SK-N-SH (cell line): ENCODE results near the gene SRSF3. TPM values are rescaled to one million over a fixed set of nuclear protein-coding genes. Genes with fewer than 3 reads are reported as not detected.

ENCODE experiments used
- CTCF ChIA-PET: fragments of 300-600, 350-600 bp; formaldehyde crosslinking; extraction: SDS; loops from one replicate; lab custom pipeline; 2021; lab: Yijun Ruan, JAX
- POLR2A ChIA-PET: fragments of 350-600 bp; sonication (Branson Sonifier 250); formaldehyde crosslinking; extraction: SDS; loops from one replicate; lab custom pipeline; 2020; ENCODE audit warnings: antibody characterized with exemption, inconsistent platforms; lab: Yijun Ruan, JAX
- DNase-seq: peaks from one replicate; pipeline ENCODE4 v3.0.0; 2012
- H2AFZ ChIP-seq: fragments of 200-600 bp; sonication (generic); 2 replicates; pipeline ENCODE4 v1.8.1; 2016; ENCODE audit warnings: antibody characterized with exemption, mild to moderate bottlenecking, low read depth
- H3F3A ChIP-seq: fragments of 200-600 bp; sonication (generic); replicated peaks from 2 replicates; pipeline ENCODE3; 2016; ENCODE audit warnings: antibody characterized with exemption, mild to moderate bottlenecking; ENCODE audit not compliant: insufficient read depth
- H3K27ac ChIP-seq, 2 experiments: fragments of 200-500 bp in 1 of 2; fragments of 200-600 bp in 1 of 2; sonication (Bioruptor generic) in 1 of 2; sonication (generic), shearing (Covaris generic) in 1 of 2; 2 replicates each; pipeline versions ENCODE4 v1.5.1 to v1.6.1; 2014 to 2016; ENCODE audit warnings: low read depth in 2 of 2, inconsistent platforms in 1 of 2, low read length in 1 of 2, mild to moderate bottlenecking in 1 of 2, mixed read lengths in 1 of 2
- H3K27me3 ChIP-seq: fragments of 200-600 bp; sonication (generic), shearing (Covaris generic); 2 replicates; pipeline ENCODE4 v1.6.1; 2016; ENCODE audit warnings: mixed run types; ENCODE audit not compliant: insufficient read depth
- H3K36me3 ChIP-seq, 2 experiments: fragments of 200-500 bp in 1 of 2; fragments of 200-600 bp in 1 of 2; sonication (Bioruptor generic) in 1 of 2; sonication (generic) in 1 of 2; replicated peaks in 1 of 2; 2 replicates each; pipeline versions ENCODE3 to v1.5.1; 2014 to 2016; ENCODE audit warnings: low read length in 1 of 2, mild to moderate bottlenecking in 1 of 2; ENCODE audit not compliant: insufficient read depth in 2 of 2, control insufficient read depth in 1 of 2
- H3K4me1 ChIP-seq, 2 experiments: fragments of 200-500 bp in 1 of 2; fragments of 200-600 bp in 1 of 2; sonication (Bioruptor generic) in 1 of 2; sonication (generic), shearing (Covaris generic) in 1 of 2; 2 replicates each; pipeline versions ENCODE4 v1.5.1 to v1.6.1; 2014 to 2016; ENCODE audit warnings: low read depth in 1 of 2, low read length in 1 of 2, mixed run types in 1 of 2; ENCODE audit not compliant: insufficient read depth in 2 of 2, control insufficient read depth in 1 of 2
- H3K4me2 ChIP-seq: fragments of 200-600 bp; sonication (generic), shearing (Covaris generic); 2 replicates; pipeline ENCODE4 v1.6.1; 2017; ENCODE audit warnings: mixed run types
- H3K4me3 ChIP-seq, 2 experiments: fragments of 200-500 bp in 1 of 2; fragments of 200-600 bp in 1 of 2; sonication (Bioruptor generic) in 1 of 2; sonication (generic), shearing (Covaris generic) in 1 of 2; 2 replicates each; pipeline versions ENCODE4 v1.5.1 to v1.8.1; 2014 to 2016; ENCODE audit warnings: low read depth in 2 of 2, inconsistent platforms in 1 of 2, low read length in 1 of 2, mild to moderate bottlenecking in 1 of 2, mixed read lengths in 1 of 2, moderate library complexity in 1 of 2
- H3K79me2 ChIP-seq: fragments of 200-600 bp; sonication (generic); 2 replicates; pipeline ENCODE4 v1.8.1; 2017; ENCODE audit warnings: mild to moderate bottlenecking; ENCODE audit not compliant: insufficient read depth
- H3K9ac ChIP-seq: fragments of 200-600 bp; sonication (generic); 2 replicates; pipeline ENCODE4 v1.6.1; 2017; ENCODE audit warnings: mixed run types
- H3K9me2 ChIP-seq: fragments of 200-600 bp; sonication (generic); 2 replicates; pipeline ENCODE4 v1.6.1; 2017; ENCODE audit warnings: mixed run types
- H3K9me3 ChIP-seq: fragments of 200-600 bp; sonication (generic); 2 replicates; pipeline ENCODE4 v1.6.1; 2017; ENCODE audit warnings: mixed run types, mild to moderate bottlenecking, moderate library complexity
- H4K20me1 ChIP-seq: fragments of 200-600 bp; sonication (generic); 2 replicates; pipeline ENCODE4 v1.6.1; 2017; ENCODE audit warnings: mild to moderate bottlenecking, mixed run types; ENCODE audit not compliant: insufficient read depth
- CTCF ChIP-seq: fragments of 200-600 bp; sonication (generic); IDR thresholded peaks from 2 replicates; pipeline ENCODE4 v1.6.1; 2017; ENCODE audit warnings: antibody characterized with exemption, mild to moderate bottlenecking, moderate library complexity
- ELF1 ChIP-seq: IDR thresholded peaks from 2 replicates; pipeline ENCODE4 v1.4.0; 2012
- EP300 ChIP-seq, 2 experiments: IDR thresholded peaks; 2 replicates each; pipeline versions ENCODE4 v1.4.0 to v1.6.1; 2012; ENCODE audit warnings: borderline replicate concordance in 1 of 2, low read depth in 1 of 2, low read length in 1 of 2
- EZH2phosphoT487 ChIP-seq: fragments of 200-600 bp; sonication (generic); IDR thresholded peaks from 2 replicates; pipeline ENCODE4 v1.6.1; 2017; ENCODE audit warnings: low read depth, mixed run types, mild to moderate bottlenecking, antibody characterized with exemption, moderate library complexity, borderline replicate concordance
- FOSL2 ChIP-seq: IDR thresholded peaks from 2 replicates; pipeline ENCODE4 v1.4.0; 2012; ENCODE audit warnings: low read depth, mild to moderate bottlenecking, moderate library complexity, borderline replicate concordance
- FOXJ3 ChIP-seq: sonication (generic); formaldehyde crosslinking; IDR thresholded peaks from 2 replicates; pipeline ENCODE4 v1.5.1; 2020; ENCODE audit warnings: mild to moderate bottlenecking, missing genetic modification reagents
- FOXM1 ChIP-seq: IDR thresholded peaks from 2 replicates; pipeline ENCODE4 v1.4.0; 2012; ENCODE audit warnings: low read depth, mild to moderate bottlenecking
- GABPA ChIP-seq: IDR thresholded peaks from 2 replicates; pipeline ENCODE4 v1.4.0; 2012; ENCODE audit warnings: low read depth, mild to moderate bottlenecking
- GATA2 ChIP-seq: sonication (generic); formaldehyde crosslinking; IDR thresholded peaks from 2 replicates; pipeline ENCODE4 v1.5.0; 2020; ENCODE audit warnings: mild to moderate bottlenecking, missing genetic modification reagents
- MEF2A ChIP-seq: IDR thresholded peaks from 2 replicates; pipeline ENCODE4 v1.4.0; 2012; ENCODE audit warnings: low read depth, borderline replicate concordance
- MXI1 ChIP-seq: IDR thresholded peaks from 2 replicates; pipeline ENCODE4 v1.6.1; 2012; ENCODE audit warnings: mild to moderate bottlenecking, low read depth, low read length, improper control_type of control experiment
- POLR2AphosphoS5 ChIP-seq: IDR thresholded peaks from 2 replicates; pipeline ENCODE4 v1.6.1; 2012; ENCODE audit warnings: low read depth, low read length
- RCOR1 ChIP-seq: fragments of 150-350 bp; IDR thresholded peaks from 2 replicates; pipeline ENCODE4 v1.6.1; 2017; ENCODE audit warnings: antibody characterized with exemption, low read length
- REST ChIP-seq: IDR thresholded peaks from 2 replicates; pipeline ENCODE4 v1.6.1; 2012; ENCODE audit warnings: mild to moderate bottlenecking, low read depth, low read length, moderate library complexity
- RFX5 ChIP-seq: IDR thresholded peaks from 2 replicates; pipeline ENCODE4 v1.6.1; 2012; ENCODE audit warnings: mild to moderate bottlenecking, improper control_type of control experiment, low read length
- SIN3A ChIP-seq: IDR thresholded peaks from 2 replicates; pipeline ENCODE4 v1.6.1; 2012; ENCODE audit warnings: low read depth, mild to moderate bottlenecking, low read length, moderate library complexity, borderline replicate concordance
- SMC3 ChIP-seq: IDR thresholded peaks from 2 replicates; pipeline ENCODE4 v1.6.1; 2012; ENCODE audit warnings: low read depth, low read length, improper control_type of control experiment
- TAF1 ChIP-seq: IDR thresholded peaks from 2 replicates; pipeline ENCODE4 v1.6.1; 2012; ENCODE audit warnings: low read depth, mild to moderate bottlenecking, low read length, moderate library complexity, borderline replicate concordance
- TCF12 ChIP-seq: IDR thresholded peaks from 2 replicates; pipeline ENCODE4 v1.4.0; 2012
- USF2 ChIP-seq: fragments of 150-350 bp; IDR thresholded peaks from 2 replicates; pipeline ENCODE4 v1.6.1; 2017; ENCODE audit warnings: antibody characterized with exemption, low read length, low read depth, borderline replicate concordance
- YY1 ChIP-seq: IDR thresholded peaks from 2 replicates; pipeline ENCODE4 v1.4.0; 2012; ENCODE audit warnings: low read depth, mild to moderate bottlenecking
- WGBS: methylation state at CpG from one replicate; pipeline ENCODE4 v1.1.6; 2017; ENCODE audit warnings: low lambda C conversion rate; 5-methylcytosine and 5-hydroxymethylcytosine counted together
- polyA plus RNA-seq, 3 experiments: library from polyadenylated mRNA; depleted of rRNA; stranded (reverse); fragments of >200 nt; gene quantifications; 2 replicates each; pipeline ENCODE4 v1.2.3, GENCODE V29; 2012
- TF ChIP-seq, protein P1 (sequence below): IDR thresholded peaks from 2 replicates; pipeline ENCODE4; 2012
- TF ChIP-seq, protein P2 (sequence below): fragments of 150-350 bp; IDR thresholded peaks from 2 replicates; pipeline ENCODE4 v1.6.1; 2016; ENCODE audit warnings: mild to moderate bottlenecking, low read depth, low read length

Gene SRSF3
- polyA plus RNA-seq (2012; rRNA removed), result 330 and 351 TPM in 2 replicates
- 405 and 473 TPM in 2 replicates for polyA plus RNA-seq (2012; cell fraction: cytosol; rRNA removed)
- 242 and 281 TPM in 2 replicates for polyA plus RNA-seq (2012; cell fraction: nucleus; rRNA removed)

DNA sequence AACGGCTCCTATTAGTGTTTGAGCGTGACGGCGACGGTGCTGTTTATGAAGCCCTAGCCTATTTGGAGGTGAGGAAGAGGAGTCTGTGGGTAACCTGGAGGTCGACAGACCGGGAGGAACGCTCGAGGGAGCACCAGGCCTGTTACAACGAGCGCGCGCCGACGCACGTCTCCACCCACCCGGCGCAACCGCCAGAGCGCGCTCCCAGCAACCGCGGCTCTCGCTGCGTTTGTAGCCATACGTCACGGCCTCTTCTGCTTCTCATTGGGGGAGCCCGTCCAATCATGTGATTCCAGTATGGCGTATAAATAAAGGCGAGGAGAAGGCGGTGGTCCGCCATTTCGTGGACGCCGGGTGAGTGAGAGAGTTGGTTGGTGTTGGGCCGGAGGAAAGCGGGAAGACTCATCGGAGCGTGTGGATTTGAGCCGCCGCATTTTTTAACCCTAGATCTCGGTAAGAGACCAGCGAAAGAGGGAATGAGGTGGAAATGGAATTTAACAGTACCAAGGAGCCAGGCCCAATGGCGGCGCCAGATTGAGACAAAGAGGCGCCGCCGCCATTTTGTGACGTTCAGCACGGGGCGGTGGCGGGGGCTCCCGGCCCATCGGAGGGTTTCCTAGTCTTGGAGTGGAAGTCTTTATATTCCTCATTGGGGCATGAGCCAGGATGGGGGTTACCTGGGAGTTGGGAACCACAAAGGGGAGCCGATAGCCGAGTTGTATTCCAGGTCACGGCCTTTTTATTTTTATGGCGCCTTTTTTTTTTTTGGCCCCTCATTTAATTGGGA is at the start of gene SRSF3:
SRSF3 (plus strand) TSS at position 334 of the 787 bp plus-strand sequence. CDS start 2,401 bp downstream, outside the sequence.
- no peaks in the 10 kb centered on the region for H3K9me3 ChIP-seq
- no peaks in the 10 kb centered on the region for H3K9me2 ChIP-seq
- H3K79me2 ChIP-seq, result peaks cover 57% of the 10 kb centered on the region
- H3K27ac ChIP-seq, result peak within 1 kb of the TSS; percentile 94 to 96
- peaks cover 9 to 18% of the 10 kb centered on the region in 2 experiments for H3K4me1 ChIP-seq
- H3K9ac ChIP-seq, result peak within 1 kb of the TSS; percentile 100
- ChIA-PET POLR2A (interaction anchor here (0.6 to 1.3 kb wide), 6 partner anchors 15 to 151 kb away, joined by 3 to 6 read pairs (median 4); partner anchors contain the start of genes CDKN1A, KCTD20 and PXT1), CTCF (interaction anchor here (1.0 to 1.8 kb wide), 3 partner anchors 12 to 171 kb away, joined by 3 to 6 read pairs (median 5); no protein-coding TSS in a partner anchor)
- WGBS, result under 1% methylated on average over 42 of the region's 58 CpGs
- peak within 1 kb of the TSS; percentile 81 for H3K4me2 ChIP-seq
- DNase-seq, result peak; percentile 92
- H3K4me3 ChIP-seq, result peak within 1 kb of the TSS; percentile 74 to 99
- peaks cover 26 to 44% of the 10 kb centered on the region in 2 experiments for H3K36me3 ChIP-seq
- H4K20me1 ChIP-seq, result peaks cover 46% of the 10 kb centered on the region
- peaks cover 27% of the 10 kb centered on the region for H3F3A ChIP-seq
- no peaks in the 10 kb centered on the region for H3K27me3 ChIP-seq
- peak within 1 kb of the TSS; percentile 95 for H2AFZ ChIP-seq
- TF ChIP-seq, protein P1, sequence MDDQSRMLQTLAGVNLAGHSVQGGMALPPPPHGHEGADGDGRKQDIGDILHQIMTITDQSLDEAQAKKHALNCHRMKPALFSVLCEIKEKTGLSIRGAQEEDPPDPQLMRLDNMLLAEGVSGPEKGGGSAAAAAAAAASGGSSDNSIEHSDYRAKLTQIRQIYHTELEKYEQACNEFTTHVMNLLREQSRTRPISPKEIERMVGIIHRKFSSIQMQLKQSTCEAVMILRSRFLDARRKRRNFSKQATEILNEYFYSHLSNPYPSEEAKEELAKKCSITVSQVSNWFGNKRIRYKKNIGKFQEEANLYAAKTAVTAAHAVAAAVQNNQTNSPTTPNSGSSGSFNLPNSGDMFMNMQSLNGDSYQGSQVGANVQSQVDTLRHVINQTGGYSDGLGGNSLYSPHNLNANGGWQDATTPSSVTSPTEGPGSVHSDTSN, result peak; percentile 35; the same call in 1 of the 2 replicates
- TF ChIP-seq, protein P2, sequence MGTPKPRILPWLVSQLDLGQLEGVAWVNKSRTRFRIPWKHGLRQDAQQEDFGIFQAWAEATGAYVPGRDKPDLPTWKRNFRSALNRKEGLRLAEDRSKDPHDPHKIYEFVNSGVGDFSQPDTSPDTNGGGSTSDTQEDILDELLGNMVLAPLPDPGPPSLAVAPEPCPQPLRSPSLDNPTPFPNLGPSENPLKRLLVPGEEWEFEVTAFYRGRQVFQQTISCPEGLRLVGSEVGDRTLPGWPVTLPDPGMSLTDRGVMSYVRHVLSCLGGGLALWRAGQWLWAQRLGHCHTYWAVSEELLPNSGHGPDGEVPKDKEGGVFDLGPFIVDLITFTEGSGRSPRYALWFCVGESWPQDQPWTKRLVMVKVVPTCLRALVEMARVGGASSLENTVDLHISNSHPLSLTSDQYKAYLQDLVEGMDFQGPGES, result no peak; the same call in 1 of the 2 replicates
- TF ChIP-seq TAF1, result peak; percentile 93; the same call in 1 of the 2 replicates
- TF ChIP-seq TCF12, result no peak
- TF ChIP-seq ELF1, result no peak
- TF ChIP-seq YY1, result peak; percentile 99
- TF ChIP-seq REST, result peak; percentile 76; the same call in 1 of the 2 replicates
- no peak; the same call in none of the 2 replicates for TF ChIP-seq FOXJ3
- peak; percentile 56; the same call in 1 of the 2 replicates for TF ChIP-seq MXI1
- TF ChIP-seq USF2, result no peak
- no peak; the same call in 1 of the 2 replicates for TF ChIP-seq SMC3
- peak; percentile 98 for TF ChIP-seq RFX5
- TF ChIP-seq GATA2 (CRISPR knock-in tag), result no peak
- peak; percentile 40 for TF ChIP-seq CTCF
- TF ChIP-seq GABPA, result no peak
- peak; percentile 94; the same call in 1 of the 2 replicates for TF ChIP-seq SIN3A
- no peak for TF ChIP-seq FOXM1
- no peak for TF ChIP-seq EZH2phosphoT487
- peak in 1 of 2 experiments; percentile 42; a peak in 1 of 4 replicates for TF ChIP-seq EP300 (IDR thresholded peaks at IDR 0.05; ENCODE audit: borderline replicate concordance in 1 of 2, low read depth in 1 of 2, low read length in 1 of 2)
- no peak for TF ChIP-seq RCOR1
- TF ChIP-seq MEF2A, result no peak
- TF ChIP-seq FOSL2, result no peak
- TF ChIP-seq POLR2AphosphoS5, result peak; percentile 100
